Dermis microvascular lymphatic vessel endothelial cell (primary cell): ENCODE results near the gene ZSCAN5B. TPM values are rescaled to one million over a fixed set of nuclear protein-coding genes. Genes with fewer than 3 reads are reported as not detected.
A peak's percentile ranks its signal among the peaks of the same experiment; 100 is the strongest.
"Not testable (repeated sequence)": the region's sequence is repeated elsewhere in the genome, so short reads cannot be mapped to it uniquely, and the experiment has no call there.

Source experiments
- DNase-seq, 2 donors: peaks; one replicate each; pipeline versions ENCODE4 v3.0.0 to v3.0.0-alpha.2; 2010; ENCODE audit warnings: low read depth in 2 of 2
- total RNA-seq: library from RNA; depleted of rRNA; stranded (reverse); fragments of >200 nt; gene quantifications from 2 replicates; pipeline ENCODE4 v1.2.1, GENCODE V29; 2014

Gene ZSCAN5B, protein sequence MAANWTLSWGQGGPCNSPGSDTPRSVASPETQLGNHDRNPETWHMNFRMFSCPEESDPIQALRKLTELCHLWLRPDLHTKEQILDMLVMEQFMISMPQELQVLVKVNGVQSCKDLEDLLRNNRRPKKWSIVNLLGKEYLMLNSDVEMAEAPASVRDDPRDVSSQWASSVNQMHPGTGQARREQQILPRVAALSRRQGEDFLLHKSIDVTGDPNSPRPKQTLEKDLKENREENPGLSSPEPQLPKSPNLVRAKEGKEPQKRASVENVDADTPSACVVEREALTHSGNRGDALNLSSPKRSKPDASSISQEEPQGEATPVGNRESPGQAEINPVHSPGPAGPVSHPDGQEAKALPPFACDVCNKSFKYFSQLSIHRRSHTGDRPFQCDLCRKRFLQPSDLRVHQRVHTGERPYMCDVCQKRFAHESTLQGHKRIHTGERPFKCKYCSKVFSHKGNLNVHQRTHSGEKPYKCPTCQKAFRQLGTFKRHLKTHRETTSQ
- not detected in 2 replicates for total RNA-seq

DNA sequence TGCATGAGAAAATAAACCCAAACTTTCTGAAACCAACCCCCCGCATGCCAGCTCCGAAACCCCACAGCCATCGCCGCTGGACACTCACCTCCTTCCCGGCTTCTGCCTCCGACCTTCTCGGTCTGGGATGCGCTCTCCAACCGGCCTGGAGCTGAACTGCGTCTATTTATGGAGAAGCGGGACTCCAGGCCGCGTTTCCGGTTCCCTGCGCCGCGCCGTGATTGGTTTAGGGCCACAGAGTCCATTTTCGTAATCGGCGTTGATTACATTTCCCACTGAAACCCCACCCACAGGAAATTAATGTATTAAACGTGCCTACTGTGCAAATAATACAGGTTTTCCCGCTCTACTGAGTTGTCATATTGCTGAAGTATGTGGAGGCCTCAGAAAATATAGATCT is at the start of gene ZSCAN5B:
Gene ZSCAN5B, minus strand, starts transcription at position 138 of the 400 bp plus-strand sequence. CDS start 4,731 bp downstream, outside the sequence.
- DNase-seq: not testable (repeated sequence)

DNA sequence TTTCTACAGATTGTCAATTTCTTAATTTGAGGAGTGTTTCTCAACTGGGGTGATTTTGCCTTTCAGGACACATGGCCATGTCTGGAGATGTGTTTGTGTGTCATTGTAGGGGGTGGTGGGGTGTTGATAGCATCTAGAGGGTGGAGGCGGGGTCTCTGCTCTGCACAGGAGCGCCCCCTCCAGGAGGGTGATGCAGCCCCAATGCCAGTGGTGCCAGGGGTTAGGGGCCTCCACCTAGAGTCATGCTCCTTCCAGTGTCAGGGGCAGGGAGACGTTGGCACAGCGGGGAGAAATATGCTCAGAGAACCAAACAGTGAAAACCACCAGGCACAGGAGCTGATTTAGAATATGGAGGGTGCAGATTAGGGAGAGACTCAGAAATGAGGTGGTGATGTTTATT is 48.2 kb upstream of the ZSCAN5B start:
- not testable (repeated sequence) for DNase-seq

DNA sequence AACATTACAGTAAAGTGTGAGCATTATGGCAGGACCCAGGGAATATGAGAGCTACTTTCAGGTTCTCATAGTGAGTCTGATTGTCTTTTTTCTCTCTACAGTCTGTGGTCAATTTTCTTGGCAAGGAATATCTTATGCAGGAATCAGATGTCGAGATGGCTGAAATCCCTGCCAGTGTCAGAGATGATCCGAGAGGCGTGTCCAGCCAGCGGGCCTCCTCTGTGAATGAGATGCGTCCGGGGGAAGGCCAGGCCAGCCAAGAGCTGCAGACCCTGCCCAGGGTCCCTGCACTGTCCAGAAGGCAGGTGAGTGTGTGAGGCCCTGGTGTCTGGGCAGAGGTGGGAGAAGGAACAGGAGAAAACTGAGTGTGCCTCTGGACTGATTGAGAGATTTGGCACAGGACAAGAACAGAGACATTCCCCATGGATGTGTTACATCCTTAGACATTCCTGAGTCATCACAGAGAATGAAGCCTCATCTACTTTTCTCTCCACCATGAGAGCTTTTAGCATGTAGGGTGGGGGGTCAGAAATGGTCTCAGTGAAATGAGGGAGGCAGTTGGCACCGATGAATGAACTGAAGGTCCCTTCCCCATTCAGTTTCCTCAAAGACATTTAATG is 47.6 kb upstream of the ZSCAN5B start:
- no peak for DNase-seq

DNA sequence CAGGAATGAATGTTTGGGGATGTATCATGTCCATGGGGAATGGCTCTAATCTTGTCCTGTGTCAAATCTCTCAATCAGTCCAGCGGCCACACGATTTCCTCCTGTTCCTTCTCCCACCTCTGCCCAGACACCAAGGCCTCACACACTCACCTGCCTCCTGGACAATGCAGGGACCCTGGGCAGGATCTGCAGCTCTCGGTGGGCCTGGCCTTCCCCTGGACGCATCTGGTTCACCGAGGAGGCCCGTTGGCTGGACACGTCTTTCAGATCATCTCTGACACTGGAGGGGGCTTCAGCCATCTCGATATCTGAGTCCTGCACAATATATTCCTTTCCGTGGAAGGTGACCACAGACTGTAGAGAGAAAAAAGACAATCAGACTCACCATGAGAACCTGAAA is 25.9 kb upstream of the ZSCAN5B start:
- no peak for DNase-seq

DNA sequence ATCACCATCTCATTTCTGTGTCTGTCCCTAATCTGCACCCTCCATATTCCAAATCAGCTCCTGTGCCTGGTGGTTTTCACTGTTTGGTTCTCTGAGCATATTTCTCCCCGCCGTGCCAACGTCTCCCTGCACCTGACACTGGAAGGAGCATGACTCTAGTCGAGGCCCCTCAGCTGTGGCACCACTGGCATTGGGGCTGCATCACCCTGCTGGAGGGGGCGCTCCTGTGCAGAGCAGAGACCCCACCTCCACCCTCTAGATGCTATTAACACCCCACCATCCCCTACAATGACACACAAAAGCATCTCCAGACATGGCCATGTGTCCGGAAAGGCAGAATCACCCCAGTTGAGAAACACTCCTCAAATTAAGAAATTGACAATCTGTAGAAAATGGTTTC is 25.3 kb upstream of the ZSCAN5B start:
- no peak for DNase-seq

DNA sequence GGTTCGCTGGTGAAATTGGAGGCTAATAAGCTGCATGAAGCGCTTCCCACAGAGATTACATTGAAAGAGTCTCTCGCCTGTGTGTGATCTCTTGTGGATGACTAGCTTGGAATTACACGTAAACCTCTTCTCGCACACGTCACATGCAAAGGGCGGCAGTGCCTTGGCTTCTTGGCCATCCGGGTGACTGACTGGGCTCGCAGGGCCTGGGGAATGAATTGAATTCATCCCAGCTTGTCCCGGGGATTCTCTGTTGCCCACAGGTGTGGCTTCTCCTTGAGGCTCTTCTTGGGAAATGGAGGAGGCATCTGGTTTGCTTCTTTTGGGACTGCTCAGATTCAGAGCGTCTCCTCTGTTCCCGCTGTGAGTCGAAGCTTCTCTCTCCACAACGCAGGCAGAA is 24.3 kb upstream of the ZSCAN5B start:
- DNase-seq: no peak

DNA sequence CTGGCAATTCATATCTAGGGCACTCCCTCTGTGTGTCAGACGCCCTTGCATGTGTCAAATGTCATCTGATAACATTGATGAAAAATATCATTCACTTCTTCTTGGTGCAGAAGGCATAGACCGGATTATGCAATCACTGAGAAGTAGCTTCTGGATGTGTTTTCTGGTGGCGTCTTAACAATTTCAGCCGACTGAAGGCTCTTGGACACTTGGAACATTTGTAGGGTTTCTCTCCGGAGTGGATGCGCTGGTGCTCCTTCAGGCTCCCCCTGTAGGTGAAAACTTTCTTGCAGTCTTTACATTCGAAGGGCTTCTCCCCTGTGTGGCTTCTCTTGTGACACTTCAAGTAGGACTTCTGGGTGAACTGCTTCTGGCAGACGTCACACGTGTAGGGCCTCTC is 23.9 kb upstream of the ZSCAN5B start:
- DNase-seq: peak in 1 of 2 donors; percentile 13

DNA sequence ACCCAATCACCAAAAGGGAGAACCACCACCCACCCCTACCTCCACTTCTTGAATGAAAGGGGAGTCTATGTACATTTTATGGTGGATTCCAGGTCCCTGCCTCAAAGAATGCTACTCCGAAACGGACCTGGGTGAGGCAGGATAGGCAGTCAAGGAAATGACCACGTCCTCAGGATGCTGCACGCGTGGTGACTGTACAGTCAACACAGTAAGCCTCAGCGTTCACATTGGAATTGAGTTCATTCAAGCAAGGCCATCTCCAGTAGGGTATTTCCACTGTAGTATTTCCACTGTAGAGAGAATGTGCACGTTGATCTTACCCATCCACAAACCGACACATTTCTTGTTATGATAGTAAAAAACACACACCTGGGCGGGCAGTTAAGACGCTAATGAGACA is 21.4 kb upstream of the ZSCAN5B start:
- DNase-seq: no peak

DNA sequence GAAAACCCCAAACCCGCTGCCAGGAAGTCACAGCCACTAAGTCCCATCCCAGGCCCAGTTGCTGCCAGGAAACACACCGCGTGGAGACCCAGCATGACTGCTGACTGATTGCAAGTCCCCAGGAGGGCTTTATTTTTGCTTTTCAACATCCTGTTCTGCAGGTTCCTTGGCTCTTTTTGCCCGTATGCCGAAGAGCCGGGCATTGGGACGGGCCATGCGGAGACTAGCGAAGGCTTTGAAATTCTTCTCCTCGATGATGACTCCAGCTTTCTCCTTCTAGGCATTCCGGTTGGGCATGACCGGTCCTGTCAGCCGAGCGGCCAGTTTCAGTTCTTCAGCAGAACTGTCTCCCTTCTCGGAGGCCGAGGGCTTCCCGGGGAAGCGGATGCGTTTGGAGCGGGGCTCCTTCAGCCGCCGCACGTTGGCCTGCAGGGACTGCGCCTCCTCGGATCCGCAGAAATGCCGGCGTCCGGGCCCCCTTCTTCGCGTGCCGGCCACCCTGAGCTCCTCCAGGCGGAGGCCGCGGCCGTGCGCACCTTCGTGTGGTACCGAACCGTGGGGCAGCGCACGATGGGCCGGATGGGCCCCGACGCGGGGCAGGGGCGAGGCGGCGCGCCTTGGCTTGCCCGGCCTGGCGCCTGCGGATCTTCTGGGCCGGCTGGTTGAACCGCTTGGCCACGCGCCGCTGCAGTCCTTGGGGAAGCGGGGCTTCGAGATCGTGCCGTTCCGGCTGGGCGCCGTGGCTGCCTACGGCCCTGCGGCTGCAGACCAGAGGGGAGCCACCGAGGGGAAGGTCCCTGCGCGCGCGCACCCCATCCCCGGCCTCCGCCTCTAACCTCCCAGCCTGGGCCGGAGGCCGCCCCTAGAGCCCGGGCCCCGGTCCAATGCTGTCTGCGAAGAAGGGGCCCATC is 19.7 kb upstream of the ZSCAN5B start:
- DNase-seq: peak in 1 of 2 donors; percentile 7

DNA sequence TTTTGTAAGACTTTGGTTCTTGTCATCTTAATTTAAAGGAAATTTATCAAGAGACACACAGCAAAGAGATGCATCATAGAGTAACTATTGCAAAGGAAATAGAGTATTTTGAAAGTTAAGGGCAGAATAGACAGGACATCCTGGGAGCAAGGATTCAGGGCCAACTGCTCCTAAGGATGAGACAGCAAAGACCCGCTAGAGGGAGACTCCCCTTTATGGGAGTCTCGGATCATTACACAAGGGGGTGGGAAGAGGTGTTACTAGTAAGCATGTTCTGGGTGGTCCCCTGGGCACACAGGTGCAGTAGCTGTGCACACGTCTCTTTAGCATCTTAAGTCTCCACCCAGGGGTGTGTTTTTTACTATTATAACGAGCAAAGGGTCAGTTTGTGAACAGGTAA is 14.1 kb upstream of the ZSCAN5B start:
- no peak for DNase-seq

DNA sequence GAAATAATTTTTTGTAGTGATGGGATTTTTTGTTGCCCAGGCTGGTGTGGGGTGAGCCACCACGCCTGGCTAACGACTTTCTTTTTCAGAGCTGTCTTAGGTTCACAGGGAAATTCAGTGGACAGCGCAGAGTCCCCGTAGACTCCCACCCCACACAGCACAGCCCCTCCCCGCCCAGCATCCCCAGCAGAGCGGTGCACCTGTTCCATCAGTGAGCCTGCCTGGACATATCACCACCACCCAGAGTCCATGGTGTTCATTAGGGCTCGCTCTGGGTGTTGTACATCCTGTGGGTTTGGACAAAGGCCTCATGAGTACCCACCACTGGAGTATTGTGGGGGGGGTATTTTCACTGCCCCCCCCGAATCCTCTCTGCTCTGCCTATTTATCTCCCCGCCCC is 12.5 kb upstream of the ZSCAN5B start:
- not testable (repeated sequence) for DNase-seq

DNA sequence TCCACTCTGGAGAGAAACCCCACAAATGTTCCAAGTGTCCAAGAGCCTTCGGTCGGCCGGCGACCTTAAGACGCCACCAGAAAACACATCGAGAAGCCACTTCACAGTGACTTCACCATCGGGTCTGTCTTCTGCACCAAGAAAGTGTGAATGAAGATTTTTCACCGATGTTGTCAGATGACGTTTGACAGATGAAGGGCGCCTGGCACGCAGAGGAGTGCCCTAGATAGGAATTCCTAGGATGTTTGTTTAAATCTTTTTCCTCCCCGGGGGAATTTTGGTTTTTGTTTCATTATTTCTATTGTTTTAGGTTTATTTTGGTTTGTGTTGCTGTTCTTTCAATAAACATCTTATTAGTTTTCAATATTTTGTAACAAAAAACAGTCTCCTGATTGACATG is 11.5 kb upstream of the ZSCAN5B start:
- DNase-seq: no peak

DNA sequence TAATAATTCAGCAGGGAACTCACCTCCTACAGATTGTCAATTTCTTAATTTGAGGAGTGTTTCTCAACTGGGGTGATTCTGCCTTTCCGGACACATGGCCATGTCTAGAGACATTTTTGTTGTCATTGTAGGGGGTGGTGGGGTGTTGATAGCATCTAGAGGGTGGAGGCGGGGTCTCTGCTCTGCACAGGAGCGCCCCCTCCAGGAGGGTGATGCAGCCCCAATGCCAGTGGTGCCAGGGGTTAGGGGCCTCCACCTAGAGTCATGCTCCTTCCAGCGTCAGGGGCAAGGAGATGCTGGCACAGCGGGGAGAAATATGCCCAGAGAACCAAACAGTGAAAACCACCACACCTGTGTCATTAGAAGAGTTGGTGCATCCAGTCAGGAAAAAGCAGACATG is 10.0 kb upstream of the ZSCAN5B start:
- DNase-seq: not testable (repeated sequence)

DNA sequence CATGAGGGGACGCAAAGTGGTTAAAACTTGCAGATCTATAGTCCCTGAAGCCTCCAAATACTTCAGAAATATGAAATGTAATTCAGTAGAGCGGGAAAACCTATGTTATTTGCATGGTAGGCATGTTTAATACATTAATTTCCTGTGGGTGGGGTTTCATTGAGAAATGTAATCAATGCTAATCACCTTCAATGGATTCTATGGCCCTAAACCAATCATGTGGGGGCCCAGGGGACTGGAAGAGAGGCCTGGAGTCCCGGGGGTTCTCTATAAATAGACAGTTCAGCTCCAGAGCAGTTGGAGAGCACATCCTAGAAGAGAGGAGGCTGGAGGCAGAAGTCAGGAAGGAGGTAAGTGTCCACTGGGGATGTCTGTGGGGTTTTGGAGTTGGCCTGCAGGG is 4.4 kb upstream of the ZSCAN5B start, which contains the start of gene ZSCAN5C:
Gene ZSCAN5C, plus strand, starts transcription at position 301 of the 400 bp plus-strand sequence. CDS start 3,641 bp downstream, outside the sequence.
- no peak for DNase-seq

DNA sequence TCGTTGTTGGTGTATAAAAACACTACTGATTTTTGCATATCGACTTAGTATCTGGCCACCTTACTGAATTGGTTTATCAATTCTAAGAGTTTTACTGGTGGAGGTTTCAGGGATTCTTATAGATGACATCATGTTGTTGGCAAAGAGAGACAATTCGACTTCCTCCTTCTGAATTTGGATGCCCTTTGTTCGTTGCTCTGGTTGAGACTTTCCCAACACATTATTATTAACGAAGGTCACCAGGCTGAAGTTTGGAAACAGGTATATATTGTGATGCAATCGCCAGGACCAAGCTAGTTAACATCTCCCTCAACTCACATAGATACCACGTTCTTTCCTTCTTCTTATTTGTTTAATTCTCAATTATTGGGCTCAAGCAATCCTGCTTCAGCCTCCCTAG is 2.1 kb upstream of the ZSCAN5B start:
- DNase-seq: no peak

DNA sequence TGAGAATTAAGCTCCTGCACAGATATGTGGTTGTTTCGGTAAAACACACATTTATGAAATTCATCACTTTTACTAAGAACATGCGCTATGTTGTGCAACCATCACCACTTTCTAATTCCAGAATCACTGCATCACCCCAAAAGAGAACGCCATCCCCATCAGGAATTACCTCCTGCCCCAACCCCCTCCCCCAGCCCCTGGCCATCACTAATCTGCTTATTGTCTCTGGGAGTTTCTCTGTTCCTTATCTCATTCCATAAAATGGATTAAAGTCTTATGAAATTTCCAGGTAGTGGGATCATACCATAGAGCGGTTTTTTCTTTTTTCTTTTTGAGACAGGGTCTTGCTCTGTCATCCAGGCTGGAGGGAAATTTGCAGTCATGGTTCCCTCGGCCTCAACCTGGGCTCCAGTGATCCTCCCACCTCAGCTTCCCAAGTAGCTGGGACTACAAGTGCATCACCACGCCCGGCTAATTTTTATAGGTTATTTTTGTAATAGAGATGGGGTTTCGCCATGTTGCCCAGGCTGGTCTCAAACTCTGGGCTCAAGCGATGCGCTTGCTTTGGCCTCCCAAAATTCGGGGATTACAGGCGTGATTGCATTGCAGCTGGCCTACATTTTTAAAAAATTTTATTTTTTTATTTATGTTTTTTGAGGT is 3.5 kb downstream of the ZSCAN5B start:
- no peak for DNase-seq

DNA sequence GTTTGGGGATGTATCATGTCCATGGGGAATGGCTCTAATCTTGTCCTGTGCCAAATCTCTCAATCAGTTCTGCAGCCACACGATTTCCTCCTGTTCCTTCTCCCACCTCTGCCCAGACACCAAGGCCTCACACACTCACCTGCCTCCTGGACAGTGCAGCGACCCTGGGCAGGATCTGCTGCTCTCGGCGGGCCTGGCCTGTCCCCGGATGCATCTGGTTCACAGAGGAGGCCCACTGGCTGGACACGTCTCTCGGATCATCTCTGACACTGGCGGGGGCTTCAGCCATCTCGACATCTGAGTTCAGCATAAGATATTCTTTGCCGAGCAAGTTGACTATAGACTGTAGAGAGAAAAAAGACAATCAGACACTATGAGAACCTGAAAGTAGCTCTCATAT is 5.9 kb downstream of the ZSCAN5B start:
- no peak for DNase-seq

DNA sequence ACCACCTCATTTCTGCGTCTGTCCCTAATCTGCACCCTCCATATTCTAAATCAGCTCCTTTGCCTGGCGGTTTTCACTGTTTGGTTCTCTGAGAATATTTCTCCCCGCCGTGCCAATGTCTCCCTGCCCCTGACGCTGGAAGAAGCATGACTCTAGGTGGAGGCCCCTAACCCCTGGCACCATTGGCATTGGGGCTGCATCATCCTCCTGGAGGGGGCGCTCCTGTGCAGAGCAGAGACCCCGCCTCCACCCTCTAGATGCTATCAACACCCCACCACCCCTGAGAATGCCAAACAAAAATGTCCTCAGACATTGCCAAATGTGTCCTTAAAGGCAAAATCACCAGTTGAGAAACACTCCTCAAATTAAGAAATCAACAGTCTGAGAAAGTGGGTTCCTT is 6.5 kb downstream of the ZSCAN5B start:
- no peak for DNase-seq

DNA sequence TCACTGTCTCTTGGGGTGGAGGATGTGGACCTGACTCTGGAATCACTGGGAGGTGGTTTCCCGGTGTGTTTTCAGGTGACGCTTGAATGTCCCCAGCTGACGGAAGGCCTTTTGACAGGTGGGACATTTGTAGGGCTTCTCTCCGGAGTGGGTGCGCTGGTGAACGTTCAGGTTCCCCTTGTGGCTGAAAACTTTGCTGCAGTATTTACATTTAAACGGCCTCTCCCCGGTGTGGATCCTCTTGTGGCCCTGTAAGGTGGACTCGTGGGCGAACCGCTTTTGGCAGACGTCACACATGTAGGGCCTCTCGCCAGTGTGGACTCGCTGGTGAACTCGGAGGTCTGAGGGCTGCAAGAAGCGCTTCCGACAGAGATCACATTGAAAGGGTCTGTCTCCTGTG is 7.8 kb downstream of the ZSCAN5B start:
- no peak for DNase-seq

DNA sequence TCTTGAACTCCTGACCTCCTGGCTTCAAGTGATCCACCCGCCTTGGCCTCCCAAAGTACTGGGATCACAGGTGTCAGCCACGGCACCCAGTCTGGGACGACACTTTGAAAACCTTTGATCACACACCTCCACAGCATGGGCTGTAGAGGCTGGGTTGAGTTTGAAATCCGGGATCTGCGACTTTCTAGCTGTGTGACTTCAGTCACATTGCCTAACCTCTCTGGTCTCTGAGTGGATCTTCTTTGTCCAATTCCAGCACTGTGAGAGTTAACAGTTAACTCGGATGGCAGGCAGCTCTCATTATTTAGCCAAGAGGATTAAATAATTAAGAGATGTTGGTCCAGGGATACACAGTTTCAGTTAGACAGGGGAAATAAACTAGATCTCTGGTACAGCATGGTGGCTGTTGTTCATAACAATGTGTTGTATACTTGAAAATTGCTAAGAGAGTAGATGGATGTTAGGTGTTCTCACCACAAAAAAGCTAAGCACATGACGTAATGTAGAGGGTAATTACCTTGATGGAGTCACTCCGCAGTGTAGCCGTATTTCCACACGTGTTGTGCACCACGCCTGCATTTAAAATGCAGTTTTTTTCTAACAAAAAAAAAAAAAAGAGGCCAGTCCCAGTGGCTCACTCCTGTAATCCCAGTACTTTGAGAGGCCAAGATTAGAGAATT is 19.9 kb downstream of the ZSCAN5B start:
- DNase-seq: no peak

DNA sequence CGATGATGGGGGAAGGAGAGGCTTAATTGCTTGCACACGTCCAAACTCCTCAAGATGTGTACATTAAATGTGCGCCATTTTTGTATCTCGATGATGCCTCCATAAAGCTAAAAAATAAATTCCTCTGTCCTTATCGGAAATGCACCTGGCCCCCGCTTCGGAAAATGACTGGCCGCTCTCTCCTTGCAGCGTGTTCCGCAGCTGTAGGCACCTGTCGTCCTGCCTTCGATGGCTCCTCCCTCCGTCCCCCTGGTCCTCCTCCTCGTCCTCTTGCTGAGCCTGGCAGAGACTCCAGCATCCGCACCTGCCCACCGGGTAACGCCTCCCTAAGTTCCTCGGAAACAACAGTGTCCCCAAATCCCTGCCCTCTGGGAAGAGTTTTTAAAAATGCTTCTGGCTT is 20.7 kb downstream of the ZSCAN5B start:
- DNase-seq: no peak
